T-cell (primary cell): ENCODE results near the gene GDPD1. TPM values are rescaled to one million over a fixed set of nuclear protein-coding genes. Genes with fewer than 3 reads are reported as not detected.
A peak's percentile ranks its signal among the peaks of the same experiment; 100 is the strongest.
"Not testable (repeated sequence)": the region's sequence is repeated elsewhere in the genome, so short reads cannot be mapped to it uniquely, and the experiment has no call there.

Experiments
- ATAC-seq, 4 experiments: fragments of 200-7000 bp in 3 of 4; fragments of 150-1000 bp in 1 of 4; cut with Tn5 transposase; replicated peaks in 1 of 4; 1 replicate in 3 of 4; 2 replicates in 1 of 4; pipeline ENCODE4 v1.10.0; 2021; ENCODE audit warnings: moderate library complexity in 3 of 4, mild to moderate bottlenecking in 2 of 4, moderate number of reproducible peaks in 1 of 4
- CTCF ChIA-PET, 2 donors: fragments of 300-600 bp; sonication (Branson Sonifier 250); formaldehyde crosslinking; loops; one replicate each; lab custom pipeline; 2022; ENCODE audit warnings: antibody characterized with exemption in 2 of 2; lab: Charles Lee
- POLR2A ChIA-PET, 2 donors: fragments of 300-600 bp; sonication (Branson Sonifier 250); formaldehyde crosslinking; loops; one replicate each; lab custom pipeline; 2022; ENCODE audit warnings: antibody characterized with exemption in 2 of 2; lab: Charles Lee
- DNase-seq, 35 experiments: peaks; one replicate each; pipeline versions ENCODE4 v3.0.0 to v3.0.0-alpha.2; 2013 to 2023
- H3K27ac ChIP-seq: one replicate; pipeline ENCODE4 v1.5.1; 2013; ENCODE audit warnings: low read length
- H3K27me3 ChIP-seq, 2 experiments: replicated peaks in 1 of 2; 1 replicate in 1 of 2; 2 replicates in 1 of 2; pipeline versions ENCODE4 v1.6.1 to v1.7.0; 2013; ENCODE audit warnings: low read length in 1 of 2, mixed read lengths in 1 of 2; ENCODE audit not compliant: control insufficient read depth in 2 of 2, insufficient read depth in 2 of 2; ENCODE audit errors: extremely low read depth in 1 of 2
- H3K36me3 ChIP-seq, 2 donors: 1 replicate in 1 of 2; 2 replicates in 1 of 2; pipeline versions ENCODE4 v1.6.1 to v1.7.0; 2013; ENCODE audit warnings: low read length in 1 of 2; ENCODE audit not compliant: control insufficient read depth in 2 of 2, insufficient read depth in 1 of 2; ENCODE audit errors: extremely low read depth in 1 of 2
- H3K4me1 ChIP-seq, 2 experiments: 1 replicate in 1 of 2; 2 replicates in 1 of 2; pipeline versions ENCODE4 v1.6.1 to v1.7.0; 2013; ENCODE audit warnings: low read length in 2 of 2, mixed read lengths in 1 of 2; ENCODE audit not compliant: insufficient read depth in 2 of 2, control insufficient read depth in 1 of 2; ENCODE audit errors: extremely low read depth in 1 of 2
- H3K4me3 ChIP-seq, 2 donors: 1 replicate in 1 of 2; 2 replicates in 1 of 2; pipeline versions ENCODE4 v1.5.1 to v1.7.0; 2013; ENCODE audit warnings: mild to moderate bottlenecking in 2 of 2, low read length in 1 of 2, moderate library complexity in 1 of 2; ENCODE audit not compliant: control insufficient read depth in 1 of 2; ENCODE audit errors: extremely low read depth in 1 of 2
- H3K9me3 ChIP-seq: 2 replicates; pipeline ENCODE4 v1.7.0; 2013
- H3K27ac Mint-ChIP-seq, 2 donors: one replicate each; pipeline ENCODE4 v1.8.0; 2020 to 2021; ENCODE audit warnings: mild to moderate bottlenecking in 2 of 2, mixed read lengths in 2 of 2
- H3K27me3 Mint-ChIP-seq, 2 donors: one replicate each; pipeline ENCODE4 v1.8.0; 2021 to 2022; ENCODE audit warnings: mixed read lengths in 2 of 2
- H3K36me3 Mint-ChIP-seq: one replicate; pipeline ENCODE4 v1.8.0; 2021; ENCODE audit warnings: mixed read lengths
- H3K4me1 Mint-ChIP-seq, 3 donors: one replicate each; pipeline ENCODE4 v1.8.0; 2020 to 2022; ENCODE audit warnings: mixed read lengths in 3 of 3, mild to moderate bottlenecking in 1 of 3
- H3K4me3 Mint-ChIP-seq, 3 donors: one replicate each; pipeline ENCODE4 v1.8.0; 2020 to 2022; ENCODE audit warnings: mild to moderate bottlenecking in 3 of 3, mixed read lengths in 3 of 3, moderate library complexity in 3 of 3
- H3K9me3 Mint-ChIP-seq, 3 donors: one replicate each; pipeline ENCODE4 v1.8.0; 2020 to 2022; ENCODE audit warnings: mixed read lengths in 3 of 3
- WGBS: methylation state at CpG from one replicate; pipeline ENCODE4 v1.1.5; 2013; ENCODE audit warnings: missing lambda C conversion rate; ENCODE audit not compliant: insufficient coverage; 5-methylcytosine and 5-hydroxymethylcytosine counted together
- total RNA-seq, 35 experiments: library from RNA in 6 of 35; stranded (reverse) in 6 of 35; fragments of 120-200 nt in 1 of 35; gene quantifications; one replicate each; pipeline versions ENCODE4 v1.2.1 to v1.2.4 and lab custom pipeline; 2013 to 2026

GDPD1 gene
- total RNA-seq: 1 to 10 TPM; 2.4 to 4.9 (median 3.1) TPM
- total RNA-seq (2013): 5.2 TPM
- total RNA-seq (lab: John Stamatoyannopoulos, UW): 0.29 to 7.3 (median 2.4) reads per million in 29 experiments

- H3K27me3 Mint-ChIP-seq: no peaks in the 10 kb centered on the region
- no peaks in the 10 kb centered on the region for H3K9me3 Mint-ChIP-seq
- peak; percentile 97 to 100 (median 99) for ATAC-seq
- DNase-seq: peak; percentile 89 to 99 (median 97)
- no peaks in the 10 kb centered on the region for H3K36me3 ChIP-seq
- no peaks in the 10 kb centered on the region for H3K36me3 Mint-ChIP-seq
- peak within 1 kb of the TSS; percentile 82 for H3K27ac ChIP-seq
- H3K4me3 Mint-ChIP-seq: peak within 1 kb of the TSS; percentile 99 to 100 (median 99)
- POLR2A ChIA-PET: interaction anchor here (0.5 to 1.0 kb wide), 4 partner anchors 9 to 426 kb away, joined by 3 to 13 read pairs (median 6); no protein-coding TSS in a partner anchor
- peak within 1 kb of the TSS; percentile 93 to 96 for H3K4me3 ChIP-seq
- peaks cover 0 to 3% of the 10 kb centered on the region in 2 experiments for H3K27me3 ChIP-seq
- CTCF ChIA-PET: interaction anchor here in 1 of 2 donors (1.6 kb wide), 1 partner anchor 10 kb away, joined by 4 read pairs; the partner anchor contains the start of gene SMG8
- no peaks in the 10 kb centered on the region for H3K9me3 ChIP-seq
- peak within 1 kb of the TSS; percentile 97 to 98 for H3K27ac Mint-ChIP-seq
- peaks cover 8 to 9% of the 10 kb centered on the region in 2 experiments for H3K4me1 ChIP-seq
- H3K4me1 Mint-ChIP-seq: peaks cover 13 to 16% (median 15%) of the 10 kb centered on the region in 3 donors
- WGBS: under 1% methylated on average over 47 of the region's 60 CpGs
Observed at GRCh38 chr17:59220328-59221158, at the start of gene GDPD1. TSS of gene GDPD1 (plus strand) at chr17:59220511. CDS start at chr17:59220610, 99 bp downstream.

DNA sequence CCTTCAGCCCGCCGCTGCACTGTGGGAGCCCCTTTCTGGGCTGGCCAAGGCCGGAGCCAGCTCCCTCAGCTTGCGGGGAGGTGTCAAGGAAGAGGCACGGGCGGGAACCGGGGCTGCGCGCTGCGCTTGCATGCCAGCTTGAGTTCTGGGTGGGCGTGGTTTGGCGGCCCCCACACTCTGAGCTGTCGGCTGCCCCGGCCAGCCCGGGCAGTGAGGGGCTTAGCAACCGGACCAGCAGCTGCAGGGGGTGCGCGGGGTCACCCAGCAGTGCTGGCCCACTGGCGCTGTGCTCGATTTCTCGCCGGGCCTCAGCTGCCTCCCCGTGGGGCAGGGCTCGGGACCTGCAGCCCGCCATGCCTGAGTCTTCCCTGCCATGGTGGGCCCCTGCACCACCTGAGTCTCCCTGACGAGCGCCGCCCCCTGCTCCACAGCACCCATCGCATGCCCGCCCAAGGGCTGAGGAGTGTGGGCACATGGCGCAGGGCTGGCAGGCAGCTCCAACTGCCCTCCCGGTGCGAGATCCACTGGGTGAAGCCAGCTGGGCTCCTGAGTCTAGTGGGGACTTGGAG, 47.8 kb upstream of the GDPD1 start:
- peaks cover 4% of the 10 kb centered on the region for H3K36me3 Mint-ChIP-seq

DNA sequence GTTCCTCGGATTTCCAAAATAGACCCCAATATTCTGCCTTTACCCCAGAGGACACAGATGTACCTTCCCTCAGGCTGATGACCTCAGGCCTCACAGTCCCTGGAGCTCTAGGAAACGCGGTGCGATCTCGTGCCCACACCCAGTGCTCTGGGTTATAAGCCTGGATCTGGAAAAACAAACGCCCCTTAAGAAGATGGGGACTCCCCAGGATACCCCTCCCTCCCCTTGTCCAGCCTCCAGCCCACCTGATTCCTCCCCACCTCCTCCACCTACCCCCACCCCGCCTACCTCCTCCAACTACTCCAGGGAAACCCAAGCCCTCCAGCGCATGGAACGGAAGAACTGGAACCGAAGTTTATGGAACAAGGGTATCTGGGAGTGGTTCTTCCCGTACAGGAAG, 45.6 kb upstream of the GDPD1 start:
- Mint-ChIP-seq H3K4me1 (no peaks in the 10 kb centered on the region), H3K27me3 (no peaks in the 10 kb centered on the region), H3K9me3 (no peaks in the 10 kb centered on the region), H3K36me3 (peaks cover 4% of the 10 kb centered on the region), H3K4me3 (no peak overlapping the region), H3K27ac (no peak overlapping the region)
- no peak overlapping the region for H3K27ac ChIP-seq
- no peak for DNase-seq
- 92% methylated on average over 4 of the region's 11 CpGs for WGBS
- no peaks in the 10 kb centered on the region for H3K9me3 ChIP-seq
- no peaks in the 10 kb centered on the region for H3K27me3 ChIP-seq
- no peaks in the 10 kb centered on the region for H3K36me3 ChIP-seq
- ChIA-PET POLR2A (no interaction called here), CTCF (no interaction called here)
- H3K4me3 ChIP-seq: no peak overlapping the region
- no peak for ATAC-seq
- H3K4me1 ChIP-seq: peaks cover 0 to 3% of the 10 kb centered on the region in 2 experiments

More for the DNA sequence above, 47.8 kb upstream of the GDPD1 start:
- ChIA-PET CTCF (no interaction called here), POLR2A (no interaction called here)
- Histone ChIP-seq H3K9me3 (no peaks in the 10 kb centered on the region), H3K36me3 (no peaks in the 10 kb centered on the region), H3K27ac (no peak overlapping the region), H3K4me3 (no peak overlapping the region), H3K4me1 (peaks cover 0 to 3% of the 10 kb centered on the region in 2 experiments), H3K27me3 (no peaks in the 10 kb centered on the region)
- ATAC-seq (no peak), DNase-seq (no peak)
- Mint-ChIP-seq H3K4me1 (no peaks in the 10 kb centered on the region), H3K27me3 (no peaks in the 10 kb centered on the region), H3K27ac (no peak overlapping the region), H3K9me3 (no peaks in the 10 kb centered on the region), H3K4me3 (no peak overlapping the region)
- 98% methylated on average over 30 of the region's 33 CpGs for WGBS

DNA sequence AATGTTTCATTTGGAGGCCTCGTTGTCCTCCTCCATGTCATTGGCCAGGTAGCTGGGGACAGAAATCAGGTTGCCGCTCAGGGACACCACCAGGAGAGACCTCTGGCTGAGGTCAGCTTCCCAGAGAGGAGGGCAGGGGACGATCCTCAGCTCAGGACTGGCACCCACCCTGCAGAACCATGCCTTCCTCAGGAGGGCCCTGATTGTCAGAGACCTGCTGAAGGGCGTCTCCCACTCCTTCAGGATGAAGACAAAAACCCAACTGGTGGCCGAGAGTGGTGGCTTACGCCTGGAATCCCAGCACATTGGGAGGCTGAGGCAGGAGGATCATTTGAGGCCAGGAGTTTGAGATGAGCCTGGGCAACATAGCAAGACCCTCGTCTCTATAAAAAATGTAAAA, 45.2 kb upstream of the GDPD1 start:
- no peaks in the 10 kb centered on the region for H3K36me3 ChIP-seq
- Mint-ChIP-seq H3K9me3 (no peaks in the 10 kb centered on the region), H3K27ac (no peak overlapping the region), H3K36me3 (peaks cover 4% of the 10 kb centered on the region), H3K4me1 (no peaks in the 10 kb centered on the region), H3K4me3 (no peak overlapping the region), H3K27me3 (no peaks in the 10 kb centered on the region)
- POLR2A ChIA-PET: no interaction called here
- no peaks in the 10 kb centered on the region for H3K4me1 ChIP-seq
- H3K9me3 ChIP-seq: no peaks in the 10 kb centered on the region
- CTCF ChIA-PET: no interaction called here
- no peak for ATAC-seq
- no peak overlapping the region for H3K4me3 ChIP-seq
- WGBS: 97% methylated on average over 6 of the region's 7 CpGs
- DNase-seq: no peak
- H3K27me3 ChIP-seq: no peaks in the 10 kb centered on the region
- no peak overlapping the region for H3K27ac ChIP-seq

GRCh38 chr17:59178266-59178985, 41.9 kb upstream of the GDPD1 start:
- no peaks in the 10 kb centered on the region for H3K36me3 ChIP-seq
- no peak overlapping the region for H3K4me3 ChIP-seq
- H3K4me3 Mint-ChIP-seq: no peak overlapping the region
- ChIA-PET CTCF (no interaction called here), POLR2A (interaction anchor here in 1 of 2 donors (0.6 kb wide), 1 partner anchor 68 kb away, joined by 5 read pairs; no protein-coding TSS in a partner anchor)
- H3K27ac Mint-ChIP-seq: no peak overlapping the region
- H3K27me3 Mint-ChIP-seq: no peaks in the 10 kb centered on the region
- no peaks in the 10 kb centered on the region for H3K9me3 Mint-ChIP-seq
- H3K4me1 ChIP-seq: no peaks in the 10 kb centered on the region
- DNase-seq: no peak
- H3K4me1 Mint-ChIP-seq: no peaks in the 10 kb centered on the region
- no peak for ATAC-seq
- no peaks in the 10 kb centered on the region for H3K9me3 ChIP-seq
- H3K36me3 Mint-ChIP-seq: peaks cover 4% of the 10 kb centered on the region
- no peaks in the 10 kb centered on the region for H3K27me3 ChIP-seq
- WGBS: 91% methylated on average over 5 of the region's 7 CpGs
- no peak overlapping the region for H3K27ac ChIP-seq

- H3K4me3 ChIP-seq, H3K4me3 Mint-ChIP-seq, H3K27me3 Mint-ChIP-seq, ATAC-seq, H3K4me1 Mint-ChIP-seq, POLR2A ChIA-PET, DNase-seq, H3K27ac ChIP-seq, H3K36me3 ChIP-seq, H3K4me1 ChIP-seq, H3K9me3 Mint-ChIP-seq, H3K36me3 Mint-ChIP-seq, H3K27me3 ChIP-seq, H3K9me3 ChIP-seq, H3K27ac Mint-ChIP-seq: not testable (repeated sequence)
- 96% methylated on average over 11 of the region's 11 CpGs for whole genome bisulfite sequencing
- CTCF ChIA-PET: interaction anchor here in 1 of 2 donors (0.6 kb wide), 1 partner anchor 175 kb away, joined by 3 read pairs; no protein-coding TSS in a partner anchor
Observed at GRCh38 chr17:59179601-59180000, 40.7 kb upstream of the GDPD1 start.
